ENCODE measurements around the gene TLE6. TPM values are rescaled to one million over a fixed set of nuclear protein-coding genes. Genes with fewer than 3 reads are reported as not detected.

Gene TLE6
- total and polyA plus RNA-seq, 2 experiments from 2014 or later = 35.4 to 42.8 TPM

DNA sequence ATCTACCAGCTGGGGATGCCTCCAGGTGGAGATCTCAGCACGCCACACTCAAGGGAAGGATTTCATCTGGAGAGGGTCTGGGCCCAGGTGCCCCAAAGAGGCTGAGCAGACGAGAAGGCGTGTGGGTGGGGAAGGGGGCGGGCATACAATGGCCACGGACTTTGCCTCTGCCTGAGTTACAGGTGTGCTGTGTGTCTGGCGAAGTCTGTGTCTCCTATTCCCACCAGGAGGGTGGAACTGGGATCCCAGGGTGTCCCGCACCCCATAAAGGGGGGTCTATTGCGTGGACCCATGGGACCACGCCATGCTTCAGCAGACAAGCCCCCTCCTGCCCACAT is 48.2 kb downstream of the TLE6 start:
- Histone ChIP-seq H3K27ac (no peak overlapping the region), H3K27me3 (peaks cover 7% of the 10 kb centered on the region), H3K9me3 (ENCODE audit: low read depth) (no peaks in the 10 kb centered on the region), H3K4me1 (ENCODE audit: low read depth) (peaks cover 10% of the 10 kb centered on the region), H3K36me3 (no peaks in the 10 kb centered on the region), H3K4me3 (no peak overlapping the region)
- TF ChIP-seq, protein P1, sequence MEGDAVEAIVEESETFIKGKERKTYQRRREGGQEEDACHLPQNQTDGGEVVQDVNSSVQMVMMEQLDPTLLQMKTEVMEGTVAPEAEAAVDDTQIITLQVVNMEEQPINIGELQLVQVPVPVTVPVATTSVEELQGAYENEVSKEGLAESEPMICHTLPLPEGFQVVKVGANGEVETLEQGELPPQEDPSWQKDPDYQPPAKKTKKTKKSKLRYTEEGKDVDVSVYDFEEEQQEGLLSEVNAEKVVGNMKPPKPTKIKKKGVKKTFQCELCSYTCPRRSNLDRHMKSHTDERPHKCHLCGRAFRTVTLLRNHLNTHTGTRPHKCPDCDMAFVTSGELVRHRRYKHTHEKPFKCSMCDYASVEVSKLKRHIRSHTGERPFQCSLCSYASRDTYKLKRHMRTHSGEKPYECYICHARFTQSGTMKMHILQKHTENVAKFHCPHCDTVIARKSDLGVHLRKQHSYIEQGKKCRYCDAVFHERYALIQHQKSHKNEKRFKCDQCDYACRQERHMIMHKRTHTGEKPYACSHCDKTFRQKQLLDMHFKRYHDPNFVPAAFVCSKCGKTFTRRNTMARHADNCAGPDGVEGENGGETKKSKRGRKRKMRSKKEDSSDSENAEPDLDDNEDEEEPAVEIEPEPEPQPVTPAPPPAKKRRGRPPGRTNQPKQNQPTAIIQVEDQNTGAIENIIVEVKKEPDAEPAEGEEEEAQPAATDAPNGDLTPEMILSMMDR (IDR thresholded peaks at IDR 0.05; ENCODE audit: low read depth, low read length) = no peak
- DNase-seq (ENCODE audit: low read depth in 1 of 2, low spot score in 1 of 2) = no peak

DNA sequence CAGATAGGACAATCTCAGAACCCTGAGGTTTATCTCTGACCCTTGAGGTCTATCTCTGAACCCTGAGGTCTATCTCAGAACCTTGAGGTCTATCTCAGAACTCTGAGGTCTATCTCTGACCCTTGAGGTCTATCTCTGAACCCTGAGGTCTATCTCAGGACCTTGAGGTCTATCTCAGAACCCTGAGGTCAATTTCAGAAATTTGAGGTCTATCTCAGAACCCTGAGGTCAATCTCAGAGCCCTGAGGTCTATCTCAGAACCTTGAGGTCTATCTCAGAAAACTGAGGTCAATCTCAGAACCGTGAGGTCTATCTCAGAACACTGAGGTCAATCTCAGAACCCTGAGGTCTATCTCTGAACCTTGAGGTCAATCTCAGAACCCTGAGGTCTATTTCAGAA is 49.4 kb downstream of the TLE6 start:
- no peaks in the 10 kb centered on the region for H3K36me3 ChIP-seq
- DNase-seq (ENCODE audit: low read depth in 1 of 2, low spot score in 1 of 2) = no peak
- no peak overlapping the region for H3K27ac ChIP-seq
- H3K27me3 ChIP-seq = peaks cover 7% of the 10 kb centered on the region
- no peaks in the 10 kb centered on the region for H3K9me3 ChIP-seq (ENCODE audit: low read depth)
- TF ChIP-seq, protein P1 (IDR thresholded peaks at IDR 0.05; ENCODE audit: low read depth, low read length) = no peak
- no peak overlapping the region for H3K4me3 ChIP-seq
- peaks cover 10% of the 10 kb centered on the region for H3K4me1 ChIP-seq (ENCODE audit: low read depth)

DNA sequence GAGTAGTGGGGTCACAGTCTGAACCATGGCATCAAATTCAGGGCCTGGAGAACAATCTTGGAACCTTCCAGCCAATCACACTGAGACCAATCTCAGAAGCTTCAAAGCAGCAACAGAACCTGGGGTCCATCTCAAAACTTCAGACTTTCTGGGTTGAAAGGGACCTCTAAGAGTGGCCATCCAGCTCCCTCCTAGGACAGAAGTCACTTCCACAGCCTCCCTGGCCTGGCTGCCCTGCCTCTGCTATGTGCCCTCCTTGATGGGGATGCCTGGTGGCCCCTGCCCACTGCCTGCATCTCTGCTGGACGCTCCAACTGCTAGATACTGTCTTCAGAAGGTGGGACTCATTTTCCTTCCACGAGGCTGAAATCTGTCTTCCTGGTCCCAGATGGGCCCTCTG is 49.9 kb downstream of the TLE6 start:
- Histone ChIP-seq H3K4me1 (ENCODE audit: low read depth) (peaks cover 10% of the 10 kb centered on the region), H3K36me3 (no peaks in the 10 kb centered on the region), H3K27ac (no peak overlapping the region), H3K4me3 (no peak overlapping the region), H3K27me3 (peaks cover 7% of the 10 kb centered on the region), H3K9me3 (ENCODE audit: low read depth) (no peaks in the 10 kb centered on the region)
- DNase-seq (ENCODE audit: low read depth in 1 of 2, low spot score in 1 of 2) = no peak
- TF ChIP-seq, protein P1 (IDR thresholded peaks at IDR 0.05; ENCODE audit: low read depth, low read length) = no peak

DNA sequence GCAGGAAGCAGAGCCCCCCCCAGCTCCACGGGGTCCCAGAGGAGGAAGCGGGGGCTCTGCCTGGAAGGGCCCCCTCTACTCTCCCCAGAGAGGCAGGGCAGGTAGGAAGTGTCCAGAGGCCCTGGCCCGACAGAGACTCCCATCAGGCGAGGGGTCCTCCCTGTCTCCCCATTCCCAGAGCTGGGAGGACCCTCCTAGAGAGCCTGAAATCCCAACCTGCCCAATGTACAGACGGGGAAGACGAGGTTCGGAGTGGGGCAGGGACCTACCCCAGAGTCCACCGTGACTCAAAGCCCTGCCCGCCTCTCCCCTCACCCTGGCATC is 50.6 kb downstream of the TLE6 start:
- Histone ChIP-seq H3K36me3 (no peaks in the 10 kb centered on the region), H3K4me3 (peak overlapping the region; percentile 93), H3K27me3 (peaks cover 7% of the 10 kb centered on the region), H3K4me1 (ENCODE audit: low read depth) (peaks cover 10% of the 10 kb centered on the region), H3K27ac (no peak overlapping the region), H3K9me3 (ENCODE audit: low read depth) (no peaks in the 10 kb centered on the region)
- DNase-seq (ENCODE audit: low read depth in 1 of 2, low spot score in 1 of 2) = no peak
- TF ChIP-seq, protein P1 (IDR thresholded peaks at IDR 0.05; ENCODE audit: low read depth, low read length) = no peak

DNA sequence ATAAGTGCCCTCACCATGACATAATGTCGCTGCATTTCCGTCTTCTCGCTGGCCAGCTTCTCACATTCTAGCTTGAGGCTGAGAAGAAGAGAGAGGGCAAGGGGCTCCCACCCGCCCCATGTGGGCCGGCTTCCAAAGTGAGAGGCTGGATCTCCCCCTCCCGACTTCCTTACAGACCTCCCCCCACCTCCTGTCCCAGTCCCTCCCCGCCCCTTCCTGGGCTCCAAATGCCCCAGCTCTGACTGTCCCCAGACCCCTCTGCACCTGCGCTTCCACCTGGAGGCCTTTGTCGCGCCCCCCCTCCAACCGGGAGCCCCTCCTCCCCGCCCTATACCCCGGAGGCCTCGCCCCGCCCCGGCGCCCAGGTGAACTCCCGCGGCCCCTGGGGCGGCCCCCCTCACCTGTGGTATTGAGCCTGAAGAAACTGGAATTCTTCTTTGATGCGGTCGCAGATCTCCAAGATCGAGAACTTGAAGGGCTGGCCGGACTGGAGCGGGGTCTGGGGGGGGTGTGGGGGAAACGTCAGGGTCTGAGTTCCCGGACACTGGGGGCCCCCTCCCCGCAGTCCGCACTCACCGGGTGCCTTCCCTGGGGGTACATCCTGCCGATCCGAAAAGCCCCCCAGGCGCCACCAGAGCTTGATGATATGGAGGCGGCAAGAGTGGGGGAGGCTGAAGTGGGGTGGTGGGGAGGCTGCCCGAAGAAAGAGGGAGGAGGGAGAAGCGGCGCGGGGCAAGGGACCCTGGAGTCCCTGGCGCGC is 51.1 kb downstream of the TLE6 start:
- Histone ChIP-seq H3K36me3 (no peaks in the 10 kb centered on the region), H3K27me3 (peaks cover 7% of the 10 kb centered on the region), H3K4me1 (ENCODE audit: low read depth) (peaks cover 10% of the 10 kb centered on the region), H3K9me3 (ENCODE audit: low read depth) (no peaks in the 10 kb centered on the region), H3K4me3 (peak overlapping the region; percentile 93), H3K27ac (no peak overlapping the region)
- TF ChIP-seq, protein P1 (IDR thresholded peaks at IDR 0.05; ENCODE audit: low read depth, low read length) = no peak
- no peak for DNase-seq (ENCODE audit: low read depth in 1 of 2, low spot score in 1 of 2)
